NCI-H1417 (cell line): Measurements from ENCODE around the gene MCF2L.

Experiments
- DNase-seq, 3 experiments: peaks; one replicate each; lab custom pipeline; 2025; lab: John Stamatoyannopoulos, UW

Gene MCF2L

DNA sequence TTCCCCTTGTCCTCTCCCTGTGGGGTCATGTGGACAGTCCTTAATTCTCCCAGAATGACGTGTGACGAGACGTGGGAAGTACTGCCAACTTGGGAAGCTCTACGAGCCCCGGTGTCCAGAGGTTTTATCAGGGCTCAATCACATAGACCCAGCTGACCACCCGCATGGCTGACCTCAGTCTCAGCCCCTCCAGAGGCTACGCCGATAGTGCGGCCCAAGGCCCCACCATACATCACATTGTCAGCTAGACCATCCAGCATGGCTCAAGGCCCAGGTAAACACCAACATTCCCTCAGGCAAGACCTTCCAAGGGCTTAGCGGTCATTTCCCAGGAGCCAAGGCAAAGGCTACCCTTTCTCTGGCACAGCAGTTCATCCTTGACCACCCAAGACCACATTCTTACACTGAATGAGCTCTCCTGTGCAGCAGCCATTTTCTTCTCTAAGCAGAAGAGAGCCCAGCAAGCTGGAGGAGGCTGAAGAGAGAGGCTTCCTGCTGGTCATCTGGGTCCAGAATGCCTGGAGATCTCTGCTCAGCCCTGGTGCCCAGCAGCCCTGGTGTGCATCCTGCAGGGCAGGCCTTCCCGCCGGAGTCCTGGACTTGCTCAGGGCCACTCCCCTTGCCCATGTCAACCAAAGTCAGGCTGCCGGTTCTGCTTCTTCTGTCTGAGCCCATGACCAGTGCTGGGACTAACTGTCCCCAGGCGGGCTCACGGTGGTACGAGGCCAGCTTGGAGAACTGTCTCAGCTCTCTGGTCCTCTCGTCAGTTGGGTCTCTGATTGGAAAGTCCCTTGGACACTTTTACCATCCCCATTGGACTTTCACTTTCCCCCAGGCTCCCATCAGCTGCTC lies 145.7 kb downstream of the MCF2L start:
- DNase-seq, result no peak

DNA sequence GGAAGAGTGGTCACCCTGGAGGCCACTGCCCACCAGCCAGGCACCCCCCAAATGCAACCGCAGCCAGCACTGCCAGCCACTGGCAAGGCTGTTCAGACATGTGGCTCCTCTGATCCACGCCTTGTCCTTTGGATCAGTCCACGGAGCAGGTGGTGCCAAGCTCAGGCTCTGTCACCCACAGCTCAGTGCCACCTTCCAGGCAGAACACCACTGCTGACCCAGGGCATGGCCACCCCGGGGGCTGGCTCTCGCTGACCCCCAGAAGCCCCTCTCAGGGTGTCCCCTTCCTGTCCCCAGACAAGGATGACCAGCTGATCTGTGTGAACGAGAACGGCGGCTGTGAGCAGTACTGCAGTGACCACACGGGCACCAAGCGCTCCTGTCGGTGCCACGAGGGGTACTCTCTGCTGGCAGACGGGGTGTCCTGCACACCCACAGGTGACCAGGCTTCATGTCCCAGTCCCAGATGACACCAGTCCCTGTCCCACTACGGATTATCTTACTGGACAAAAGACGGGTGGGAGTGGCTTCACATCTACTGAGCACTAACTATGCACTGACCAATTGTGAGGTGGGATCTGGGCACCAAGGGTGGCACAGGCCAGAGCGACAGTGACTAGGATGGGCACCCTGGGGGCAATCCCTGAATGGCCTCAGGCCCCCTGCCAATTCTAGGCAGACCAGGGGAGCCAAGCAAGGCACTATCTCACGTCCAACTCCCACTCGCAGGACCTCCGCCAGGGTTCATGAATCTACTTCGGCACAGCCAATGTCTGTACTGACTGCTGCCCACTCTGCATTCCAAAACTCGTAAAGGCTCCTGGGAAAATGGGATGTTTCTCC lies 146.6 kb downstream of the MCF2L start:
- no peak for DNase-seq

DNA sequence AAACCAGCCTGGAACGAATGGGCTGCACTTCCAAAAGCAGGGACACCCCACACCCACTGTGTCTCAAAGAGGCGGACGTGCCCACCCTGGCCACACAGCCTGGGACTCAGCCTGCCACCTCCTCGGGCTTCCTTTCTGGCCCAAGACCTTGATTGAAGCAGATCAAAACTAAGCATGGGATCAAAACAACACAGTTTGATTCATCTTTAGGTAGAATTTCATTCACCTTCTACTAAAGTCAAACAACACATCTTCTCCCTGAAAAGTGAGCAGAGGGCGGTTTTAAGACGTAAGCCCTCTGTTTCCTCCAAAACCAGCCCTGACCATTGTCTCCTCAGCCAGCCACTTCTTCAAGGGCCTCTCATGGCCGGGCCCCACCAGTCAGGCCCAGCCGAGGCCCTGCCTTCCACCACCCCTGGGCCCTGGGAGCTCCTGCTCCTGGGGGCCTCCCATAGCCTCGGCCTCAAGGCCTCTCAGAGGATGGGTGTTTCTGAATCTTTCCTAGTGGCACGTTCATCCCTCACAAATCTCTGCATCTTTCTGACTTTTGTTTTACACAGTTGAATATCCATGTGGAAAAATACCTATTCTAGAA lies 147.3 kb downstream of the MCF2L start:
- no peak for DNase-seq

DNA sequence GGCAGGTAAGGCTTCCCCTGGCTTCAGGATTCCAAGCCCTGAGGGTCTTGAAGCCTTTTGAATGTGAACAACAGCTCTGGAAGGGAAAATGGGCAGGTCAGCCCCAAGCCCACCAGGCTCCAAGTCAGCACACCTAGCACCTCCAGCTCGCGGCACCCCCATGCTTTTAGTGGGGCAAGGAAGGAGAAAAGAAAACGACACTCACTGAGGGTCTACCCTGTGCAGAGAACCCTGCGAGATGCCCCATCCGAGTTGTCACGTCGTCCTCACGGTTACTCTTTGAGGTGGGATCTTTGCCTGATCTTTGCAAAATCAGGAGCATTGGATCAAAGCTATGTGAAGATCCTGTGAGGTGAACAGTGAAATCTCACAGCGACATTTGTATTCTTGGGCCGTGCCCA lies 147.9 kb downstream of the MCF2L start:
- no peak for DNase-seq

DNA sequence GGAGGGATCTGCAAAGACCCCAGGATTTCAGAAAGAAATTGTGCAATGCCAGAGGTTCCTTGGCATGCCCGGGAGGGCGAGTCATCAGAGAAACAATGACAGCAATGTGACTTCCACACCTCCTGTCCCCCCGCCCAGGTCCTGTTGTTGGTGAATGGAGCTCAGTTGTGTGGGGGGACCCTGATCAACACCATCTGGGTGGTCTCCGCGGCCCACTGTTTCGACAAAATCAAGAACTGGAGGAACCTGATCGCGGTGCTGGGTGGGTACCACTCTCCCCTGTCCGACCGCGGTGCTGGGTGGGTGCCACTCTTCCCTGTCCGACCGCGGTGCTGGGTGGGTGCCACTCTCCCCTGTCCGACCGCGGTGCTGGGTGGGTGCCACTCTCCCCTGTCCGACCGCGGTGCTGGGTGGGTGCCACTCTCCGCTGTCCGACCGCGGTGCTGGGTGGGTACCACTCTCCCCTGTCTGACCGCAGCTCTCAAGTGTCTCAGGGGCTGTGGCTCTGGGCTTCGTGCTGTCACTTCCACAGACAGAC lies 148.4 kb downstream of the MCF2L start:
- no peak for DNase-seq

DNA sequence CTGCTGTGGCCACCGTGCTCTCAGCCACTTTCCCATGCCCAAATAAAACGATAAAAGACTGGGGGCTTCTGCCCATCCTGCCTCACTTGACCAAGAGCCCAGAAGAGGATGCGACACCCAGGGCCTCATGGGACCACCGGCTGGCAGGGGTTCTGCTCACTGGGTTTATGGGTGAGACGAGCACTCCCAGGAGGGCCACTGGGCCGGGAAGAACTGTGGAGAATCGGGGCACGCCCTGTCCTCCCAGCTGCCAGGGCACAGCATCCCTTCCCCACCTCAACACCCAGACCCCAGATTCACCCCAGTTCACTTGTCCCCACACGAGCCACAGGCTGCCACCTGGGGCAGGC lies 148.9 kb downstream of the MCF2L start:
- no peak for DNase-seq

DNA sequence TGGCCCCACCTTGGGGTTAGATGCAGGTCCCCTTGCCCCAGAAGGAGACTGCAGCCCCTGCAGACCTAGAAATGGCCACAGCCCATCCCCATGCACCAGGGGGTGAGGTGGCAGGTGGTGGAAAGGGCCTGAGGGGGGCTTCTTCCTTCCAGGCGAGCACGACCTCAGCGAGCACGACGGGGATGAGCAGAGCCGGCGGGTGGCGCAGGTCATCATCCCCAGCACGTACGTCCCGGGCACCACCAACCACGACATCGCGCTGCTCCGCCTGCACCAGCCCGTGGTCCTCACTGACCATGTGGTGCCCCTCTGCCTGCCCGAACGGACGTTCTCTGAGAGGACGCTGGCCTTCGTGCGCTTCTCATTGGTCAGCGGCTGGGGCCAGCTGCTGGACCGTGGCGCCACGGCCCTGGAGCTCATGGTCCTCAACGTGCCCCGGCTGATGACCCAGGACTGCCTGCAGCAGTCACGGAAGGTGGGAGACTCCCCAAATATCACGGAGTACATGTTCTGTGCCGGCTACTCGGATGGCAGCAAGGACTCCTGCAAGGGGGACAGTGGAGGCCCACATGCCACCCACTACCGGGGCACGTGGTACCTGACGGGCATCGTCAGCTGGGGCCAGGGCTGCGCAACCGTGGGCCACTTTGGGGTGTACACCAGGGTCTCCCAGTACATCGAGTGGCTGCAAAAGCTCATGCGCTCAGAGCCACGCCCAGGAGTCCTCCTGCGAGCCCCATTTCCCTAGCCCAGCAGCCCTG lies 149.4 kb downstream of the MCF2L start:
- no peak for DNase-seq

DNA sequence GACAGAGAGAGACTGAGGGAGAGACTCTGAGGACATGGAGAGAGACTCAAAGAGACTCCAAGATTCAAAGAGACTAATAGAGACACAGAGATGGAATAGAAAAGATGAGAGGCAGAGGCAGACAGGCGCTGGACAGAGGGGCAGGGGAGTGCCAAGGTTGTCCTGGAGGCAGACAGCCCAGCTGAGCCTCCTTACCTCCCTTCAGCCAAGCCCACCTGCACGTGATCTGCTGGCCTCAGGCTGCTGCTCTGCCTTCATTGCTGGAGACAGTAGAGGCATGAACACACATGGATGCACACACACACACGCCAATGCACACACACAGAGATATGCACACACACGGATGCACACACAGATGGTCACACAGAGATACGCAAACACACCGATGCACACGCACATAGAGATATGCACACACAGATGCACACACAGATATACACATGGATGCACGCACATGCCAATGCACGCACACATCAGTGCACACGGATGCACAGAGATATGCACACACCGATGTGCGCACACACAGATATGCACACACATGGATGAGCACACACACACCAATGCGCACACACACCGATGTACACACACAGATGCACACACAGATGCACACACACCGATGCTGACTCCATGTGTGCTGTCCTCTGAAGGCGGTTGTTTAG lies 150.3 kb downstream of the MCF2L start:
- no peak for DNase-seq

DNA sequence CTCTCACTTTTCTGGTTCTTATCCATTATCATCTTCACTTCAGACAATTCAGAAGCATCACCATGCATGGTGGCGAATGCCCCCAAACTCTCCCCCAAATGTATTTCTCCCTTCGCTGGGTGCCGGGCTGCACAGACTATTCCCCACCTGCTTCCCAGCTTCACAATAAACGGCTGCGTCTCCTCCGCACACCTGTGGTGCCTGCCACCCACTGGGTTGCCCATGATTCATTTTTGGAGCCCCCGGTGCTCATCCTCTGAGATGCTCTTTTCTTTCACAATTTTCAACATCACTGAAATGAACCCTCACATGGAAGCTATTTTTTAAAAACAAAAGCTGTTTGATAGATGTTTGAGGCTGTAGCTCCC lies 150.8 kb downstream of the MCF2L start:
- no peak for DNase-seq

DNA sequence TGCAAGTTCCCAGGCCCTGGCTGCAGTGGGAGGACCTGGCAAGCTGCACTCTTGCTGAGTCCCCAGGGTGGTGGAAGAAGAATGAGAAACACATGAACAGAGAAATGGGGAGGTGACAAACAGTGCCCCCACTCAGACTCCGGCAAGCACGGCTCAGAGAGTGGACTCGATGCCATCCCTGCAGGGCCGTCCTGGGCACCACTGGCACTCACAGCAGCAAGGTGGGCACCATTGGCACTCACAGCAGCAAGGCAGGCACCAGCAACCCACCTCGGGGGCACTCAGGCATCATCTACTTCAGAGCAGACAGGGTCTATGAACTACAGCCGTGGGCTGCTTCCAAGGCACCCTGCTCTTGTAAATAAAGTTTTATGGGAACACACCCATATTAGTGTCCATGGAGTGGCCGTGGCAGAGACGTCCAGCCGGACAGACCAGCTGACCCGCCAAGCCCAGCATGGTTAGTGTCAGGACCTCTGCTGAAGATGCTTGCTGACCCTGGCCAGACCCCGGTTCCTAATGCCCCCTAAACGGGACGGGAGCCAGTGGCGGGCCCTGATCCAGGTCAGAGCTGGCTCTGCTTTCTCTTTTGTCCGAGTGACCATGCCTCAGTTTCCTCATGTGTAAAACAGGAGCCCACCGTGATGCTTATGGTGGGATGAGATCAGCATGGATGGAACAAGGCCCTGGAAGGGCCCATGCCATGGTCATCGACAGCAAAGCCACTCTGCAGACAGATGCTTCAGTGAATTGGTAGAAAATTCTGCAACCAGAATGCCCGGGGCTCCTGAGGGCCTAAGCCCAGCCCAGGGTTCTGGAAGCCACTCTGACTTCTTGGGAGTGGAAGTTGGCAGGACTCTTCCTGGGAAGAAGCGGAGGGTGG lies 151.5 kb downstream of the MCF2L start:
- no peak for DNase-seq

DNA sequence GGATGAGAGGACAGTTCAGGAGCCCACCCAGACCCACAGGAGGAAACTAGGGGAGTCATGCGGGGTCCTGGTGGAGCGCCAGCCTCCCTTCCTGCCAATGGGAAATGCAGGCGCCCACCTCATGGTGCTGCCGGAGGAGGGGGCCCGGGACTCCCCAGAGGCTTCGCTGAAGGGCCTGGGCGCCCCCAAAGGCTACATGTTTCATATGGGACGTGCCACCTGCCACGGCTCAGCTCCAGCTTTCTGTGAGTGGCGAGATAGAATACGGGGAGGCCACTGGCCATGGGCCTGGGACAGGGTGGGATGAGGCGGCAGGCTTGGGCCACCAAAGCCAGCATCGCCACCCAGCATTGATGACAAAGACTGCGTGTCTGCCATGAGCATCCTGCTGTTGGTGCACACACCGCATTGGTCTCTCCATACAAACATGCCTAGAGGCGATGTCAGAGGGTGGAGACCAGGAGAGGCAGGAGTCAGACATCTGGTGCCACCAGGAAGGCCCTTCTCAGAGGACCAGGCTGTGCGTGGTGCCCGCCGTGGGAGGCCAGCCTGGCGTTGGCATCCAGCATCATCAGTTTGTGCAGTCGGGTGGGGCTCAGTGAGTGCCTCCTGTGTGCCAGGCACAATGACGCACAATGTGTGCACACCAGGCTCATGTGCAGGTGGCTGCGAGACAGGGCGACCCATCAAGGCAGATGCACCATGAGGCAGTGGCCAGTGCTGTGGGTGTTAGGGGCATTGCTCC lies 152.3 kb downstream of the MCF2L start:
- no peak for DNase-seq

DNA sequence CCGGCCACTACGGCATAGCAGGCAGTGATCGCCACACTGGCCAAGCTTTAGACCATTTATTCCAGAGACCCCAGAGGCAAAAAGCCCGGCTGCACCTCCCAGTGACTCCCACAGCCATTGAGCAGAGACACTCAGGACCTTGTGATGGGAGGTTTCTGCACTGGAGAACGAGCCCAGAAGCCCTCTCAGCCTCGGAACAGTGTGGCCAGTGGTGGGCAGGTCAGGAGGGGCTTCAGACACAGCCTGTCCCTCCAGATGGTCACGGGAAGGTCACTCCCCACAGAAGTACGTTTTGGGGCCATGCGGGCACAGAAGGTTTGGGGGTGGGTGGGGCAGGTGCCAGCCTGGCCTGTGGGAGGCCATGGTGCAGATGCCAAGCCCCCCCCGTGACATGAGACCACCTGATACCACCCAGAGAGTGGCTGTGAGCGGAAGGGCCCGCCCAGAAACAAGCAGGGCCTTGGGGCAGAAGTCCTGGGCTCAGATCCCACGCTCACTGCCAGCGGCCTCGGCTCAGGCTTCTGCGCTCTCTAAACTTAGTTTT lies 153.0 kb downstream of the MCF2L start:
- no peak for DNase-seq

DNA sequence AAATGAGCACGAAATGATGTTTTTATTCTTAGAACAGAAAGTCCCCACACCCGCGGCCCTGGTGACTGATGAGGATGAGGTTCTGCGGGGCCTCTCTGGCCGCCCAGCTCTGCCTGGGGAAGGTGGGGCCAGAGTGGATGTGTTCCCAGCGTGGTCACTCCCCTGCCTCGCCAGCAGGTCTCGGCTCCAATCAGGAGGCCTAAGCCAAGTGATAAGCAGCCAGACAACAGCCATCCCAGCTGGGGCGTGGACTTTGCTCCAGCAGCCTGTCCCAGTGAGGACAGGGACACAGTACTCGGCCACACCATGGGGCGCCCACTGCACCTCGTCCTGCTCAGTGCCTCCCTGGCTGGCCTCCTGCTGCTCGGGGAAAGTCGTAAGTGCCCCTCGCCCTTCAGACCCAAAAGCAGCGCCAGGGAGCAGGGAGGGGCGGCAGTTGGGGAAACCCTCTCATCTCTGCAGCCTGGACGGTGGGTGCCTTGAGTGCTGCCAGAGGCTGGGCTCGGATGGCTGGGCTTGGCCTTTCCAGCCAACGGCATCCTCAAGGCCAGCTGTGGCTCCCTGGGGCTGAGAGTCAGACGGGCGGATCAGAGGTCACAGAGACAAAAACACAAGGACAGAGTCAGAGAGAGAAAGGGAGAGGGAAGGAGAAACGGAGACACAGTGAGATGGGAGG lies 153.7 kb downstream of the MCF2L start, which contains the start of gene F10:
Gene F10 (plus strand): TSS at position 250 of the 676 bp plus-strand sequence. CDS start 57 bp downstream, at position 307.
- no peak for DNase-seq

DNA sequence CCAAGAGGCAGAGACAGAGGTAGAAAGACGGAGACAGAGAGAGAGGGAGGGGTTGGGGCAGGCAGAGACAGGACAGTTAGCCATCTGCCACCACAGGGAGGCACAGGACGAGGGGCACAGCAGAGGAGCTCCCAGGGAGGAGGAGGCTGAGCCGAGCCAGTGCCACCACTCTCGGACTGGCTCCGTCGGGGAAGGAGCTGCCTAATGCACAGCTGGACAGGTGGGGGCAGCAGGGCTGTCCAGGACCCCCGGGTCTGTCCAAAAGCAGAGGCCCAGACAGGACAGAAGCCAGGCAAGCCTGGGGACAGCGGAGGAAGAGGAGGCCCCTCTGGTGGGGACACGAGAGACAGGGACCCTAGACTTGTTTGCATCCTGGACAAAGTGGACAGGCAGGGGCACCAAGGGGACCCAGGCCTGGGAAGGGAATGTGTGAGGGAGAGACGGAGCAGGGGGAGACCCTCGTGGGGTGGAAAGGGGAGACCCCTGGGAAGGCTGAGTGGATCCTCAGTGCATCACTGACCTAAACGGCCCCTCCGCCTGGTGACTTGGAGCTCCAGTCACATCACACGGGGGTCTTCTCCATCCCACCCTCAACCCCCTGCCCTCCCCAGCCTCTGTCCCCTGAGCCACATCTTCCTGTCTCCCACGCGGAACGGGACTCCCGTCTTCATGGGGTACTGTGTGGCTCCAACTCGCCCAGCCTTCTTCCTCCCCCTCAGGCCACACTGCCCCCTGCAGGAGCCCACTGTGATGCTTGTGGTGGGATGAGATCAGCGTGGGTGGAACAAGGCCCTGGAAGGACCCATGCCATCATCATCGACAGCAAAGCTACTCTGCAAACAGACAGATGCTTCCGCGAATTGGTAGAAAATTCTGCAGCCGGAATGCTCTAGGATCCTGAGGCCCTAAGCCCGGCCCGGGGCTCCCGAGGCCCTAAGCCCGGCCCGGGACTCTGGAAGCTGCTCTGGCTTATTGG lies 154.5 kb downstream of the MCF2L start:
- DNase-seq, result no peak

DNA sequence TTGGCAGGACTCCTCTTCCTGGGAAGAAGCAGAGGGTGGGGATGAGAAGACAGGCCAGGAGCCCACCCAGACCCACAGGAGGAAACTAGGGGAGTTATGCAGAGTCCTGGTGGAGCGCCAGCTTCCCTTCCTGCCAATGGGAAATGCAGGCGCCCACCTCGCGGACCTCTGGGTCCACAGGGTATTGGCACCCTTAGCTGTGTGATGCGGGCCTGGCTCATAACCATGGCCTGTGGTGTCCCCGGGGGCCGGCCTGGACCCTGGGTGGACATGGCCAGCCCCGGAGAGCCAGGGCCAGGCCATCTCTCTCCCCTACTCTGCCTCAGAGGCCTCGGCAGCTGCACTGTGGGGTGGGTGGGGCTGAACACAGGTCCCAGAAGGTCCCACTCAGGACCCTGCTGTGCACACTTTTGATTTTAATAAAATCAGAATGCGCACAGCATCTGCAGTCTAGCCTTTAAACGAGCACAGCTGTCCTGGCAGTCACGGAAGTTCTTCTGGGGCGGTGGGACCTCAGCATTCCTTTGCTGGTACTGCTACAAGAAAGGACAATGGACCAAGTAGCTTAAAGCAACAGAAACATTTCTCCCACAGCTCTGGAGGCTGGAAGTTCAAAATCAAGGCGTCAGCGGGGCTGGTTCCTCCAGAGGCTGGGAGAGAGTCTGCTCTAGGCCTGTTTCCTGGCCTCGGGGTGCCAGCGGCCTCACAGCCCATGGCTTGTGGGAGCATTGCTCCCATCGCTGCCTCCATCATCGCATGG lies 155.4 kb downstream of the MCF2L start:
- no peak for DNase-seq

DNA sequence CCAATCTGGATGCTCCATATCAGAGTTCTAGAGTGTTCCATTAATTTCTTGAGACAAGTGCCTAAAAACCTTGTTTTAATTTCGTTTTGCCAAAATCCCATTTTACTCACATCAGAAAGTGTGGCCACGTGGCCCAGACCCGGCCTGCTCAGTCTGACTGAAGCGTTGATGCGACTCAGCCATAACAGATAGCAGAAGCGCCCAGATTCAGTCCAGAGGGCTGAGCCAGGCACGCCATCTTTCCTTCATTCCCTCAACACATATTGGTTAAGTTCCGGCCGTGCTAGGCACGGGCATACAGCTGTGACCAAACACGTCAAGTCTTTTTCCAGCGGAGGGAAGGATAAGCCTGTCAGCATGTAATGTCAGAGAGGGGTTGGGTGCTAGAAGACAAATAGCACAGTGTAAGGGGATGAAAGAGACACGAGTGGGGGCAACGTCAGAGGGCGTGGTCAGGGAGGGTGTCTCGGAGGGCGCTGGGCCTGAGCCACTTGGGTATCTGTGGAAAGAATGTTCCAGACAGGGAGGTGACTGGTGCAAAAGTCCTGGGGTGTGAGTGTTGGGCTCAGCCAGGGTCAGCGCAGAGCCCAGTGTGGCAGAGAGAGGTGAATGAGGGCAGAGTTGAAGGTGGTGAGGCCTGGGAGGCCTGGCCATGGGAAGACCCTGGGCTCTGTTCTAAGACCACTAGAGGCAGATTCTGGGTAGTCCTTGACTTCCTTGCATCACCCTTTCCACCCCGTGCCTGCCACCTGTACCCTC lies 156.7 kb downstream of the MCF2L start:
- DNase-seq, result no peak
